H1 (cell line): ENCODE measurements around the gene RHOB. TPM values are rescaled to one million over a fixed set of nuclear protein-coding genes. Genes with fewer than 3 reads are reported as not detected.

ENCODE experiments used
- ATF2 ChIP-seq: IDR thresholded peaks from 2 replicates; pipeline ENCODE4 v1.6.1; 2012; ENCODE audit warnings: low read length, inconsistent platforms
- ATF3 ChIP-seq: IDR thresholded peaks from 2 replicates; pipeline ENCODE4 v1.6.1; 2011; ENCODE audit warnings: low read depth, mild to moderate bottlenecking, low read length; ENCODE audit not compliant: insufficient read depth
- FOSL1 ChIP-seq: IDR thresholded peaks from 2 replicates; pipeline ENCODE4 v1.6.1; 2011; ENCODE audit warnings: mild to moderate bottlenecking, low read depth, low read length, moderate library complexity; ENCODE audit not compliant: insufficient read depth
- RBBP5 ChIP-seq: IDR thresholded peaks from 2 replicates; pipeline ENCODE4 v1.7.1; 2012; ENCODE audit warnings: low read depth, mild to moderate bottlenecking, inconsistent platforms, low read length, moderate library complexity, borderline replicate concordance
- SP2 ChIP-seq: IDR thresholded peaks from 2 replicates; pipeline ENCODE4 v1.6.1; 2012; ENCODE audit warnings: mild to moderate bottlenecking, low read length, inconsistent platforms
- polyA plus RNA-seq, 7 experiments: library from polyadenylated mRNA; depleted of rRNA in 3 of 7; stranded (reverse) in 5 of 7; unstranded in 2 of 7; fragments of >200 nt in 5 of 7; fragments of 200-250 nt in 2 of 7; gene quantifications; 1 replicate in 5 of 7; 2 replicates in 1 of 7; 4 replicates in 1 of 7; pipeline versions ENCODE4 v1.2.1 to v1.2.3, GENCODE V29; 2011 to 2013; ENCODE audit warnings: missing spikeins in 2 of 7, mixed read lengths in 2 of 7
- total RNA-seq: library from RNA; stranded (reverse); fragmentation: NEBNext Ultra II Directional; extraction: Animal tissue kit (Norgen Biotek cat#: 25700); gene quantifications from 2 replicates; pipeline ENCODE4 v1.2.1, GENCODE V29; 2021

RHOB gene
- total and polyA plus RNA-seq, 2 of the 8 experiments (the other 6 are each of a cell fraction or from before 2014, with no cell fraction given): 9.3 to 9.5 TPM

- TF ChIP-seq ATF3 (no peak), ATF2 (no peak), RBBP5 (no peak), SP2 (no peak), FOSL1 (no peak)
Observed at GRCh38 chr2:20450201-20450999, 3.5 kb downstream of the RHOB start (continued).
